LNCaP clone FGC (cell line): Measurements from ENCODE around the gene ADGRB2.
A peak's percentile ranks its signal among the peaks of the same experiment; 100 is the strongest.

ENCODE experiments used
- DNase-seq: peaks from one replicate; pipeline ENCODE4 v3.0.0-alpha.2; 2011; ENCODE audit warnings: low read depth
- H3K4me3 ChIP-seq: 2 replicates; pipeline ENCODE4 v1.5.1; 2011; ENCODE audit warnings: mild to moderate bottlenecking, low read depth, low read length, control low read depth
- CTCF ChIP-seq: IDR thresholded peaks from 2 replicates; pipeline ENCODE4 v1.5.1; 2012; ENCODE audit warnings: mild to moderate bottlenecking; ENCODE audit not compliant: control insufficient read depth, insufficient read depth; ENCODE audit errors: extremely low read depth

ADGRB2 gene

GRCh38 chr1:31748365-31748764 is 15.8 kb downstream of the ADGRB2 start:
- TF ChIP-seq CTCF = no peak

GRCh38 chr1:31747304-31747703 is 16.8 kb downstream of the ADGRB2 start:
- H3K4me3 ChIP-seq = no peak overlapping the region
- DNase-seq = no peak
- no peak for TF ChIP-seq CTCF

More at GRCh38 chr1:31748365-31748764, 15.8 kb downstream of the ADGRB2 start:
- DNase-seq = no peak
- no peak overlapping the region for H3K4me3 ChIP-seq

GRCh38 chr1:31746687-31747086 is 17.5 kb downstream of the ADGRB2 start:
- DNase-seq = no peak
- no peak overlapping the region for H3K4me3 ChIP-seq
- TF ChIP-seq CTCF = no peak

GRCh38 chr1:31745946-31746670 is 18.0 kb downstream of the ADGRB2 start:
- TF ChIP-seq CTCF = no peak

GRCh38 chr1:31745096-31745945 is 18.8 kb downstream of the ADGRB2 start:
- peak; percentile 81 for TF ChIP-seq CTCF
- H3K4me3 ChIP-seq = no peak overlapping the region
- DNase-seq = no peak

More at GRCh38 chr1:31745946-31746670, 18.0 kb downstream of the ADGRB2 start:
- no peak overlapping the region for H3K4me3 ChIP-seq
- no peak for DNase-seq

GRCh38 chr1:31744165-31744888 is 19.8 kb downstream of the ADGRB2 start:
- no peak for DNase-seq
- TF ChIP-seq CTCF = no peak
- H3K4me3 ChIP-seq = no peak overlapping the region
